PC-3 (cell line): Measurements from ENCODE around the gene ARVCF. TPM values are rescaled to one million over a fixed set of nuclear protein-coding genes. Genes with fewer than 3 reads are reported as not detected.

Experiments
- ATAC-seq: fragments of 200-7000 bp; cut with Tn5 transposase; 2 replicates; pipeline ENCODE4 v1.9.1; 2020; ENCODE audit warnings: mild to moderate bottlenecking, moderate library complexity
- BruUV-seq: library from RNA; stranded (reverse); fragments of 400-500 nt; replicated peaks from 2 replicates; lab custom pipeline; 2021; lab: Mats Ljungman, UMichigan
- CTCF ChIA-PET: fragments of 300-600 bp; sonication (Branson Sonifier 250); formaldehyde crosslinking; loops from one replicate; lab custom pipeline; 2022; ENCODE audit warnings: antibody characterized with exemption; lab: Charles Lee
- POLR2A ChIA-PET: fragments of 300-600 bp; sonication (Branson Sonifier 250); formaldehyde crosslinking; loops from one replicate; lab custom pipeline; 2022; ENCODE audit warnings: antibody characterized with exemption; ENCODE audit not compliant: unreplicated experiment; lab: Charles Lee
- DNase-seq: peaks from one replicate; pipeline ENCODE4 v3.0.0-alpha.2; 2015
- H2AFZ ChIP-seq: fragments of 300-600 bp; sonication (generic); 2 replicates; pipeline ENCODE4 v1.6.0; 2016; ENCODE audit warnings: antibody characterized with exemption, low read length
- H3F3A ChIP-seq: fragments of 300-600 bp; sonication (generic); one replicate; pipeline ENCODE4 v1.6.0; 2017; ENCODE audit warnings: antibody characterized with exemption, low read length, control low read depth, mild to moderate bottlenecking; ENCODE audit not compliant: unreplicated experiment
- H3K27ac ChIP-seq: fragments of 300-600 bp; sonication (generic); 2 replicates; pipeline ENCODE4 v1.5.1; 2016; ENCODE audit warnings: mild to moderate bottlenecking, low read length
- H3K27me3 ChIP-seq: fragments of 300-600 bp; sonication (generic); 2 replicates; pipeline ENCODE4 v1.6.1; 2016; ENCODE audit warnings: low read length, mixed read lengths
- H3K36me3 ChIP-seq: fragments of 300-600 bp; sonication (generic); 2 replicates; pipeline ENCODE4 v1.6.1; 2016; ENCODE audit warnings: low read depth, mixed run types, low read length, mixed read lengths
- H3K4me1 ChIP-seq: fragments of 300-600 bp; sonication (generic); 2 replicates; pipeline ENCODE4 v1.5.1; 2016; ENCODE audit warnings: low read length; ENCODE audit not compliant: insufficient read depth
- H3K4me2 ChIP-seq: fragments of 300-600 bp; sonication (generic); 2 replicates; pipeline ENCODE4 v1.6.0; 2016; ENCODE audit warnings: low read length
- H3K4me3 ChIP-seq: fragments of 300-600 bp; sonication (generic); 2 replicates; pipeline ENCODE4 v1.5.1; 2016; ENCODE audit warnings: mild to moderate bottlenecking, low read length, mixed read lengths
- H3K79me2 ChIP-seq: fragments of 300-600 bp; sonication (generic); 2 replicates; pipeline ENCODE4 v1.6.1; 2017; ENCODE audit warnings: low read length, mixed read lengths
- H3K9ac ChIP-seq: fragments of 300-600 bp; sonication (generic); 2 replicates; pipeline ENCODE4 v1.6.0; 2016; ENCODE audit warnings: mild to moderate bottlenecking, low read length
- H3K9me2 ChIP-seq: fragments of 300-600 bp; sonication (generic); replicated peaks from 2 replicates; pipeline ENCODE4 v1.6.1; 2016; ENCODE audit warnings: mixed run types, low read length, mixed read lengths
- H3K9me3 ChIP-seq: fragments of 300-600 bp; sonication (generic); 2 replicates; pipeline ENCODE4 v1.6.1; 2016; ENCODE audit warnings: low read length, mixed read lengths
- H4K20me1 ChIP-seq: fragments of 300-600 bp; sonication (generic); 2 replicates; pipeline ENCODE4 v1.6.1; 2016; ENCODE audit warnings: low read length, mixed read lengths
- EZH2 ChIP-seq: fragments of 300-600 bp; sonication (generic); IDR thresholded peaks from one replicate; pipeline ENCODE4 v1.6.1; 2017; ENCODE audit warnings: antibody characterized with exemption, mild to moderate bottlenecking, low read length; ENCODE audit not compliant: unreplicated experiment
- EZH2phosphoT487 ChIP-seq: fragments of 300-600 bp; sonication (generic); IDR thresholded peaks from 2 replicates; pipeline ENCODE4 v1.6.1; 2018; ENCODE audit warnings: mild to moderate bottlenecking, antibody characterized with exemption, low read length, borderline replicate concordance
- intact Hi-C: fragments of 100-400 bp; cut with micrococcal nuclease; formaldehyde crosslinking; loops from 2 replicates; pipeline ENCODE4 v1.9.0; 2023
- total RNA-seq: library from RNA; depleted of rRNA; stranded (reverse); fragments of >200 nt; gene quantifications from 2 replicates; pipeline ENCODE4 v1.2.3, GENCODE V29; 2014
- TF ChIP-seq, protein P1 (sequence below): fragments of 300-600 bp; sonication (generic); conservative IDR thresholded peaks from 2 replicates; pipeline ENCODE4 v1.5.1; 2017; ENCODE audit warnings: antibody characterized with exemption, low read depth, mild to moderate bottlenecking, low read length

Gene ARVCF
- total RNA-seq, 1 experiment from 2014 or later = 20.0 TPM

- H3K4me2 ChIP-seq = no peak overlapping the region
- H3K4me1 ChIP-seq = peaks cover 9% of the 10 kb centered on the region; the same call in 1 of the 2 replicates
- no peaks in the 10 kb centered on the region for H3K36me3 ChIP-seq
- BruUV-seq = no TSS peak
- TF ChIP-seq EZH2phosphoT487 (no peak), EZH2 (no peak)
- TF ChIP-seq, protein P1, sequence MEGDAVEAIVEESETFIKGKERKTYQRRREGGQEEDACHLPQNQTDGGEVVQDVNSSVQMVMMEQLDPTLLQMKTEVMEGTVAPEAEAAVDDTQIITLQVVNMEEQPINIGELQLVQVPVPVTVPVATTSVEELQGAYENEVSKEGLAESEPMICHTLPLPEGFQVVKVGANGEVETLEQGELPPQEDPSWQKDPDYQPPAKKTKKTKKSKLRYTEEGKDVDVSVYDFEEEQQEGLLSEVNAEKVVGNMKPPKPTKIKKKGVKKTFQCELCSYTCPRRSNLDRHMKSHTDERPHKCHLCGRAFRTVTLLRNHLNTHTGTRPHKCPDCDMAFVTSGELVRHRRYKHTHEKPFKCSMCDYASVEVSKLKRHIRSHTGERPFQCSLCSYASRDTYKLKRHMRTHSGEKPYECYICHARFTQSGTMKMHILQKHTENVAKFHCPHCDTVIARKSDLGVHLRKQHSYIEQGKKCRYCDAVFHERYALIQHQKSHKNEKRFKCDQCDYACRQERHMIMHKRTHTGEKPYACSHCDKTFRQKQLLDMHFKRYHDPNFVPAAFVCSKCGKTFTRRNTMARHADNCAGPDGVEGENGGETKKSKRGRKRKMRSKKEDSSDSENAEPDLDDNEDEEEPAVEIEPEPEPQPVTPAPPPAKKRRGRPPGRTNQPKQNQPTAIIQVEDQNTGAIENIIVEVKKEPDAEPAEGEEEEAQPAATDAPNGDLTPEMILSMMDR = no peak
- no peaks in the 10 kb centered on the region for H3F3A ChIP-seq
- H3K9me2 ChIP-seq = no peaks in the 10 kb centered on the region
- H3K4me3 ChIP-seq = no peak overlapping the region
- intact Hi-C loops = no loop called here
- no peaks in the 10 kb centered on the region for H3K27me3 ChIP-seq
- no peaks in the 10 kb centered on the region for H3K9me3 ChIP-seq
- H4K20me1 ChIP-seq = no peaks in the 10 kb centered on the region
- ChIA-PET POLR2A (no interaction called here), CTCF (no interaction called here)
- no peak overlapping the region for H3K9ac ChIP-seq
- H3K27ac ChIP-seq = no peak overlapping the region
- no peak for ATAC-seq
- no peak overlapping the region for H2AFZ ChIP-seq
- H3K79me2 ChIP-seq = no peaks in the 10 kb centered on the region
- DNase-seq = peak; percentile 9
Measured at GRCh38 chr22:19974935-19975706, 41.5 kb downstream of the ARVCF start.

- CTCF ChIA-PET = no interaction called here
- H3K4me1 ChIP-seq = peaks cover 9% of the 10 kb centered on the region; the same call in 1 of the 2 replicates
- H3K9me2 ChIP-seq = no peaks in the 10 kb centered on the region
- no peak overlapping the region for H2AFZ ChIP-seq
- BruUV-seq = no TSS peak
- intact Hi-C loops = no loop called here
- no peaks in the 10 kb centered on the region for H3K9me3 ChIP-seq
- POLR2A ChIA-PET = no interaction called here
- no peak overlapping the region for H3K4me2 ChIP-seq
- no peak overlapping the region for H3K9ac ChIP-seq
- no peaks in the 10 kb centered on the region for H3K36me3 ChIP-seq
- no peaks in the 10 kb centered on the region for H3K27me3 ChIP-seq
- no peaks in the 10 kb centered on the region for H4K20me1 ChIP-seq
- no peak overlapping the region for H3K4me3 ChIP-seq
- H3K27ac ChIP-seq = no peak overlapping the region
- ATAC-seq = no peak
- H3K79me2 ChIP-seq = no peaks in the 10 kb centered on the region
- TF ChIP-seq EZH2phosphoT487 = no peak
- no peak for TF ChIP-seq EZH2
- DNase-seq = peak; percentile 22
- no peaks in the 10 kb centered on the region for H3F3A ChIP-seq
Measured at GRCh38 chr22:19974268-19974861, 42.3 kb downstream of the ARVCF start.

DNA sequence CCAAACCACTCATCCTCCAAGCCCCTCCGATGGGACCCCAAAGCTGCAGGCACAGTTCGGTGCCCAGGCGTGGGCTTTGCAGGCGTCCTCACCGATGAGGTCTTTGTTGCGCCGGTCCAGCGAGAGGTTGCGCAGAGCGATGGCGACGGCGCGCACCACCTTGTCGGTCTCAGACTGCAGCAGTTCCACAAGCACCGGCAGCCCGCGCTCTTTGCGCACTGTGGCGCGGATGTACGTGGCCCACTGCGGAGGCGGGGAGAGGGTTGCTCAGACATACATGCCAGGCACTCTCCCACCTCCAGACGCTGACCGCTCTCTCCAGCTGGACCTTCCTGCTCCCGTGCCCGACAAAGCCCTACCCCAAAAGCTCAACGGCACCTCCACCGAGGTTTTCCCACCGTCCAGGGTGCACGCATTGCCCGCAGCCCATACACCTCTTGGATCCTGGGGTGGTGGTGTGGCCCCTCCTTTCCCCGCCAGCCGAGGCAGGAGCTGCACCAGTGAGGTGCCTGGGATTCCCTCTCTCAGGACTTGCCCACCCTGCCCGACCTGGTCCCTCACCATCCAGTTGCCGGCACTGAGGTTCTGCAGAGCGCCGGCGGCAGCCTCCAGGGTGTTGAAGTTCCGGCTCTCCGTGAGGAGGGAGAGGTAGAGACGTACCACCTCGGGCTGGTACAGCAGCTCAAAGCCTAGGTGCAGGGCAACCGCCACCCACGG lies 42.9 kb downstream of the ARVCF start:
- CTCF ChIA-PET = no interaction called here
- H2AFZ ChIP-seq = no peak overlapping the region
- no peak overlapping the region for H3K27ac ChIP-seq
- H3K36me3 ChIP-seq = no peaks in the 10 kb centered on the region
- no peak for DNase-seq
- peaks cover 9% of the 10 kb centered on the region; the same call in 1 of the 2 replicates for H3K4me1 ChIP-seq
- H3K9me2 ChIP-seq = no peaks in the 10 kb centered on the region
- no peaks in the 10 kb centered on the region for H3K79me2 ChIP-seq
- no peak overlapping the region for H3K9ac ChIP-seq
- H3K9me3 ChIP-seq = no peaks in the 10 kb centered on the region
- H3F3A ChIP-seq = no peaks in the 10 kb centered on the region
- no peak for ATAC-seq
- TF ChIP-seq, protein P1 = no peak
- TF ChIP-seq EZH2phosphoT487 (no peak), EZH2 (no peak)
- intact Hi-C loops = no loop called here
- H3K4me3 ChIP-seq = no peak overlapping the region
- no peaks in the 10 kb centered on the region for H3K27me3 ChIP-seq
- no peaks in the 10 kb centered on the region for H4K20me1 ChIP-seq
- no TSS peak for BruUV-seq
- H3K4me2 ChIP-seq = no peak overlapping the region
- POLR2A ChIA-PET = no interaction called here
